ENCODE measurements around the gene LIPA.

- TF ChIP-seq, protein P1, sequence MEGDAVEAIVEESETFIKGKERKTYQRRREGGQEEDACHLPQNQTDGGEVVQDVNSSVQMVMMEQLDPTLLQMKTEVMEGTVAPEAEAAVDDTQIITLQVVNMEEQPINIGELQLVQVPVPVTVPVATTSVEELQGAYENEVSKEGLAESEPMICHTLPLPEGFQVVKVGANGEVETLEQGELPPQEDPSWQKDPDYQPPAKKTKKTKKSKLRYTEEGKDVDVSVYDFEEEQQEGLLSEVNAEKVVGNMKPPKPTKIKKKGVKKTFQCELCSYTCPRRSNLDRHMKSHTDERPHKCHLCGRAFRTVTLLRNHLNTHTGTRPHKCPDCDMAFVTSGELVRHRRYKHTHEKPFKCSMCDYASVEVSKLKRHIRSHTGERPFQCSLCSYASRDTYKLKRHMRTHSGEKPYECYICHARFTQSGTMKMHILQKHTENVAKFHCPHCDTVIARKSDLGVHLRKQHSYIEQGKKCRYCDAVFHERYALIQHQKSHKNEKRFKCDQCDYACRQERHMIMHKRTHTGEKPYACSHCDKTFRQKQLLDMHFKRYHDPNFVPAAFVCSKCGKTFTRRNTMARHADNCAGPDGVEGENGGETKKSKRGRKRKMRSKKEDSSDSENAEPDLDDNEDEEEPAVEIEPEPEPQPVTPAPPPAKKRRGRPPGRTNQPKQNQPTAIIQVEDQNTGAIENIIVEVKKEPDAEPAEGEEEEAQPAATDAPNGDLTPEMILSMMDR (IDR thresholded peaks at IDR 0.05): no peak
- TF ChIP-seq POLR2A (IDR thresholded peaks at IDR 0.05): no peak
- no peak for TF ChIP-seq POLR2AphosphoS5 (IDR thresholded peaks at IDR 0.05; ENCODE audit: insufficient read depth in 1 of 2, low read depth in 1 of 2)
Measured at GRCh38 chr10:89164920-89165319, 86.7 kb downstream of the LIPA start.

All from vagina (tissue), 2 donors.